OCI-LY1 (cell line): ENCODE data around the gene MT1X.

Source experiments
- H2AFZ ChIP-seq: fragments of 200-600 bp; sonication (generic), shearing (Covaris generic); 2 replicates; pipeline ENCODE4 v1.6.0; 2014; ENCODE audit warnings: antibody characterized with exemption, mild to moderate bottlenecking, low read length
- H3F3A ChIP-seq: fragments of 200-600 bp; sonication (generic), shearing (Covaris generic); 2 replicates; pipeline ENCODE4 v1.6.0; 2014; ENCODE audit warnings: mild to moderate bottlenecking, antibody characterized with exemption, low read length, moderate library complexity; ENCODE audit not compliant: insufficient read depth
- H3K27ac ChIP-seq: fragments of 200-600 bp; sonication (generic); 2 replicates; pipeline ENCODE4 v1.5.1; 2014; ENCODE audit warnings: low read length, mixed run types, mild to moderate bottlenecking, low read depth; ENCODE audit not compliant: poor library complexity, severe bottlenecking
- H3K27me3 ChIP-seq: fragments of 200-600 bp; sonication (generic); 2 replicates; pipeline ENCODE4 v1.6.0; 2014; ENCODE audit warnings: antibody characterized with exemption, mild to moderate bottlenecking, low read length, moderate library complexity; ENCODE audit not compliant: insufficient read depth
- H3K36me3 ChIP-seq: fragments of 200-600 bp; sonication (generic); 2 replicates; pipeline ENCODE4 v1.6.1; 2014; ENCODE audit warnings: mild to moderate bottlenecking, antibody characterized with exemption, low read length, moderate library complexity, mixed read lengths; ENCODE audit not compliant: insufficient read depth
- H3K4me1 ChIP-seq: fragments of 200-600 bp; sonication (generic); 2 replicates; pipeline ENCODE4 v1.5.1; 2014; ENCODE audit warnings: mild to moderate bottlenecking, low read length, moderate library complexity; ENCODE audit not compliant: insufficient read depth, severe bottlenecking
- H3K4me2 ChIP-seq: fragments of 200-600 bp; sonication (generic), shearing (Covaris generic); 2 replicates; pipeline ENCODE4 v1.6.1; 2014; ENCODE audit warnings: low read length
- H3K4me3 ChIP-seq: fragments of 200-600 bp; sonication (generic); 2 replicates; pipeline ENCODE4 v1.5.1; 2014; ENCODE audit warnings: low read length, low read depth, mild to moderate bottlenecking, mixed read lengths; ENCODE audit not compliant: poor library complexity, severe bottlenecking
- H3K79me2 ChIP-seq: fragments of 200-600 bp; shearing (Covaris generic); 2 replicates; pipeline ENCODE4 v1.6.1; 2016; ENCODE audit warnings: mixed run types, low read length, mixed read lengths; ENCODE audit not compliant: insufficient read depth
- H3K9ac ChIP-seq: fragments of 200-600 bp; sonication (generic), shearing (Covaris generic); 2 replicates; pipeline ENCODE4 v1.6.1; 2014; ENCODE audit warnings: mild to moderate bottlenecking, low read length, mixed read lengths
- H3K9me2 ChIP-seq: fragments of 200-600 bp; sonication (generic), shearing (Covaris generic); 2 replicates; pipeline ENCODE4 v1.6.1; 2014; ENCODE audit warnings: low read depth, mild to moderate bottlenecking, low read length, mixed read lengths
- H3K9me3 ChIP-seq: fragments of 200-600 bp; shearing (Covaris generic); 2 replicates; pipeline ENCODE4 v1.6.1; 2014; ENCODE audit warnings: low read length, mixed read lengths
- H4K20me1 ChIP-seq: fragments of 200-600 bp; sonication (generic), shearing (Covaris generic); 2 replicates; pipeline ENCODE4 v1.6.0; 2016; ENCODE audit warnings: mild to moderate bottlenecking, low read length; ENCODE audit not compliant: insufficient read depth
- EZH2 ChIP-seq: fragments of 200-600 bp; sonication (generic), shearing (Covaris generic); IDR thresholded peaks from 2 replicates; pipeline ENCODE4 v1.8.0; 2017; ENCODE audit warnings: borderline replicate concordance, mixed run types, mild to moderate bottlenecking, antibody characterized with exemption, low read length, moderate library complexity, mixed read lengths
- TF ChIP-seq, protein P1 (sequence below): fragments of 200-600 bp; sonication (generic), shearing (Covaris generic); IDR thresholded peaks from 2 replicates; pipeline ENCODE4 v1.5.1; 2017; ENCODE audit warnings: mild to moderate bottlenecking, antibody characterized with exemption, low read length, moderate library complexity, mixed read lengths

The MT1X gene

DNA sequence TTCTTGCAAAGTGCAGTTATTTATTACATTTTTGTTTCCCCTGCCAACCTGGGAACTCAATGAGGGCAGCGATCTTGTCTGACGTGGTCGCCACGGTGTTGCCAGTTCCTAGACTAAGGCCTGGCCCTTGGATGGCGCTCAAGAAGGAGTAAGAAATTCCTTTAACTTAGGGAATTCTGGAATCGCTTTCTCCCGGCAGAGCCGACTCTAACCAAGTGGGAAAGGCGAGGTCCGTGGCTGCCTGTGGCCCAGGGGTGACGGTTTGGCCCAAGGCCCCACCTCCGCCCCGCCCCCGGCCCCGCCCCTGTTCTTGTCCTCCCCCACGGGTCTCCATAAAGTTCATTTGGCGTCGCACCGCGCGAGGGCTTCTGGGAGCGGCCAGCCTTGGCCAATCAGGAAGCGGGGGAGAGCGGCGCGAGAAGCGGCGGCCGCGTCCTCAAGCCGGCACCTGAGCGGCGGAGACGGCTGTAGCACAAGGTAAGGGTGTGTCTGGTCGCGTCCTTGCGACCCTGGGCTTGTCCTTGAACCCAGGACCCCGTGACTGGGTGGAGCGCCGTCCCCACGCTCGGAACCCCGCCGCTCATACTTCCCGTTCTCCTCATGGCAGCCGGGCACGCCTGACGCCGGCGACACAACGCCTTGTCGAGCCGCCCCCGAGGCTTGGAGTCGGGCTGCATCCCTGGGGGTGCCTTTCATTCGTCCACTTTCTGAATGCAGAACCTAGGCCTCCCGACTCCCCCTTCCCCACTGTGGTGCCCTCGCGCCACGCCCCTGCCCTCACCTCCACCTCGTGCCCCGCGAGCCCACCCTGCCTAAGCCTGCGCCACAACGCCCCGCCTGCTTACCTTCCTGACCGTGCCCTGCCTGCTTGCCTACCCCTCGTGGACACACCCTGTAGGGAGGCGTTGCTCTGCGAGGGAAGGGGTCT lies 47.7 kb downstream of the MT1X start, which contains the start of gene NUP93:
Gene NUP93 (plus strand): TSS at position 395 of the 928 bp plus-strand sequence. CDS start 18,119 bp downstream, outside the sequence.
- H2AFZ ChIP-seq = peak within 1 kb of the TSS; percentile 24

DNA sequence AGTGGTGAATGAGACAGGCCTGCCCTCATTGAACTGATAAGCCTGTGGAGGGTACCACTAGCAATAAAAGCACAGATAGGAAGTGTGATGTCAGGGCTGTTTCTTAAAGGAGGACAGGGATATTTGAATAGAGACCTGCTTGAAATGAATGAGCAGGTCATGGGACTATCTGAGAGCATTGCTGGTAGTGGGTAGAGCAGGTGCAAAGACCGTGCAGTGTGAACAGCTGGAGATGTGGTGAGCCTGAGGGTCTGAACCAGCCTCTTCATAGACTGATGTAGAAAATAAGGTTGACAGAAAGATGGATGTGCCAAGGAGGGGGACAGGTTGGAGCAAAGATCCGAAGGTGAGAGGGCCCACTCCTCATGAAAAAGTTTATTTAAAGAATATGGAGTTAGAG lies 50.1 kb downstream of the MT1X start:
- H3K4me2 ChIP-seq = peak overlapping the region; percentile 99; the same call in 1 of the 2 replicates
- no peaks in the 10 kb centered on the region for H3K27me3 ChIP-seq
- TF ChIP-seq EZH2 = no peak
- TF ChIP-seq, protein P1, sequence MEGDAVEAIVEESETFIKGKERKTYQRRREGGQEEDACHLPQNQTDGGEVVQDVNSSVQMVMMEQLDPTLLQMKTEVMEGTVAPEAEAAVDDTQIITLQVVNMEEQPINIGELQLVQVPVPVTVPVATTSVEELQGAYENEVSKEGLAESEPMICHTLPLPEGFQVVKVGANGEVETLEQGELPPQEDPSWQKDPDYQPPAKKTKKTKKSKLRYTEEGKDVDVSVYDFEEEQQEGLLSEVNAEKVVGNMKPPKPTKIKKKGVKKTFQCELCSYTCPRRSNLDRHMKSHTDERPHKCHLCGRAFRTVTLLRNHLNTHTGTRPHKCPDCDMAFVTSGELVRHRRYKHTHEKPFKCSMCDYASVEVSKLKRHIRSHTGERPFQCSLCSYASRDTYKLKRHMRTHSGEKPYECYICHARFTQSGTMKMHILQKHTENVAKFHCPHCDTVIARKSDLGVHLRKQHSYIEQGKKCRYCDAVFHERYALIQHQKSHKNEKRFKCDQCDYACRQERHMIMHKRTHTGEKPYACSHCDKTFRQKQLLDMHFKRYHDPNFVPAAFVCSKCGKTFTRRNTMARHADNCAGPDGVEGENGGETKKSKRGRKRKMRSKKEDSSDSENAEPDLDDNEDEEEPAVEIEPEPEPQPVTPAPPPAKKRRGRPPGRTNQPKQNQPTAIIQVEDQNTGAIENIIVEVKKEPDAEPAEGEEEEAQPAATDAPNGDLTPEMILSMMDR = no peak
- H3K36me3 ChIP-seq = peaks cover 7% of the 10 kb centered on the region; the same call in 1 of the 2 replicates
- no peaks in the 10 kb centered on the region for H3K9me2 ChIP-seq
- H2AFZ ChIP-seq = no peak overlapping the region
- no peaks in the 10 kb centered on the region for H3F3A ChIP-seq
- no peak overlapping the region for H3K4me3 ChIP-seq
- peak overlapping the region; percentile 17; the same call in 1 of the 2 replicates for H3K9ac ChIP-seq
- H3K27ac ChIP-seq = no peak overlapping the region
- peaks cover 55% of the 10 kb centered on the region for H3K79me2 ChIP-seq
- H4K20me1 ChIP-seq = no peaks in the 10 kb centered on the region
- peaks cover 40% of the 10 kb centered on the region for H3K4me1 ChIP-seq
- H3K9me3 ChIP-seq = no peaks in the 10 kb centered on the region

More for the DNA sequence above, 47.7 kb downstream of the MT1X start, which contains the start of gene NUP93:
- H3K4me1 ChIP-seq = peaks cover 40% of the 10 kb centered on the region
- H3F3A ChIP-seq = no peaks in the 10 kb centered on the region
- peak within 1 kb of the TSS; percentile 73 for H3K4me3 ChIP-seq
- TF ChIP-seq EZH2 = no peak
- TF ChIP-seq, protein P1 = peak; percentile 27; the same call in 1 of the 2 replicates
- H3K36me3 ChIP-seq = peaks cover 7% of the 10 kb centered on the region; the same call in 1 of the 2 replicates
- H3K79me2 ChIP-seq = peaks cover 43% of the 10 kb centered on the region
- no peaks in the 10 kb centered on the region for H3K27me3 ChIP-seq
- H4K20me1 ChIP-seq = no peaks in the 10 kb centered on the region
- no peaks in the 10 kb centered on the region for H3K9me3 ChIP-seq
- peak within 1 kb of the TSS; percentile 71 for H3K9ac ChIP-seq
- no peak within 1 kb of the TSS for H3K27ac ChIP-seq
- no peaks in the 10 kb centered on the region for H3K9me2 ChIP-seq
- H3K4me2 ChIP-seq = peak within 1 kb of the TSS; percentile 99

DNA sequence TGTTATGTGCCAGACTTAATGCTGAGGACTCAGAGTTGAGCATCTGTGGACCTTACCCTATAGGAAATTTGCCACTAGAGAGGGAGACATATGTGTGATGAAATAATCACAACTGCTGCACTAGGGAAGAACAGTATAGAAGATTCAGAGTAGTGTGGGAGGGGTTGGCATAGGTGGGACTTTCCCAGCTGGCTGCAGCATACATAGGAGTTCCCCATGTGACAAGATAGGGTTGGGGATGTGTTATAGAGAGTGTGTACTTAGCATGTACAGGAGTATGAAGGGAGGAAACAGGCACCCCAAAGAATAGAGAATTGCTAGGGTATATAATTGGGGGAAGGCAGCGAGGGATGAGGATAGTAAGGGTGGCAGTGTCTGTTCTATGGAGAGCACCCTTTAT lies 50.6 kb downstream of the MT1X start:
- no peaks in the 10 kb centered on the region for H4K20me1 ChIP-seq
- H3K27ac ChIP-seq = no peak overlapping the region
- H2AFZ ChIP-seq = no peak overlapping the region
- TF ChIP-seq, protein P1 = no peak
- TF ChIP-seq EZH2 = no peak
- H3K4me2 ChIP-seq = no peak overlapping the region; the same call in 1 of the 2 replicates
- no peaks in the 10 kb centered on the region for H3F3A ChIP-seq
- H3K27me3 ChIP-seq = no peaks in the 10 kb centered on the region
- no peak overlapping the region for H3K4me3 ChIP-seq
- H3K9me2 ChIP-seq = no peaks in the 10 kb centered on the region
- peaks cover 56% of the 10 kb centered on the region for H3K79me2 ChIP-seq
- no peak overlapping the region for H3K9ac ChIP-seq
- peaks cover 7% of the 10 kb centered on the region; the same call in 1 of the 2 replicates for H3K36me3 ChIP-seq
- no peaks in the 10 kb centered on the region for H3K9me3 ChIP-seq
- H3K4me1 ChIP-seq = peaks cover 40% of the 10 kb centered on the region
